ENCODE data around the gene SGCB. TPM values are rescaled to one million over a fixed set of nuclear protein-coding genes. Genes with fewer than 3 reads are reported as not detected.

The SGCB gene
- total RNA-seq, 1 donor, result 37.6 TPM

GRCh38 chr4:52049266-52049665 lies 11.2 kb upstream of the SGCB start:
- no peak for DNase-seq (ENCODE audit: low read depth)
- no peak for TF ChIP-seq CTCF (IDR thresholded peaks at IDR 0.05; ENCODE audit: insufficient read depth, low read depth, low read length)
- H3K4me3 ChIP-seq (ENCODE audit: low read depth, low read length), result no peak overlapping the region

- DNase-seq (ENCODE audit: low read depth), result no peak
- TF ChIP-seq CTCF (IDR thresholded peaks at IDR 0.05; ENCODE audit: insufficient read depth, low read depth, low read length), result no peak
- H3K4me3 ChIP-seq (ENCODE audit: low read depth, low read length), result no peak overlapping the region
These were observed 6.9 kb upstream of the SGCB start for GRCh38 chr4:52045028-52045427.

- DNase-seq (ENCODE audit: low read depth), result peak; percentile 38
These were observed 403 bp downstream of the SGCB start for GRCh38 chr4:52037689-52038102.

GRCh38 chr4:52036886-52037530 lies 1.1 kb downstream of the SGCB start:
- no peak for TF ChIP-seq CTCF (IDR thresholded peaks at IDR 0.05; ENCODE audit: insufficient read depth, low read depth, low read length)
- peak overlapping the region; percentile 86 for H3K4me3 ChIP-seq (ENCODE audit: low read depth, low read length)
- DNase-seq (ENCODE audit: low read depth), result no peak

More at GRCh38 chr4:52037689-52038102, 403 bp downstream of the SGCB start:
- H3K4me3 ChIP-seq (ENCODE audit: low read depth, low read length), result peak overlapping the region; percentile 86
- TF ChIP-seq CTCF (IDR thresholded peaks at IDR 0.05; ENCODE audit: insufficient read depth, low read depth, low read length), result no peak

- no peak for TF ChIP-seq CTCF (IDR thresholded peaks at IDR 0.05; ENCODE audit: insufficient read depth, low read depth, low read length)
- H3K4me3 ChIP-seq (ENCODE audit: low read depth, low read length), result no peak overlapping the region
- no peak for DNase-seq (ENCODE audit: low read depth)
These were observed 2.9 kb downstream of the SGCB start for GRCh38 chr4:52035190-52035589.

GRCh38 chr4:52032005-52032404 lies 6.1 kb downstream of the SGCB start:
- no peak overlapping the region for H3K4me3 ChIP-seq (ENCODE audit: low read depth, low read length)
- no peak for DNase-seq (ENCODE audit: low read depth)
- no peak for TF ChIP-seq CTCF (IDR thresholded peaks at IDR 0.05; ENCODE audit: insufficient read depth, low read depth, low read length)

- TF ChIP-seq CTCF (IDR thresholded peaks at IDR 0.05; ENCODE audit: insufficient read depth, low read depth, low read length), result no peak
- peak; percentile 42 for DNase-seq (ENCODE audit: low read depth)
- no peak overlapping the region for H3K4me3 ChIP-seq (ENCODE audit: low read depth, low read length)
These were observed 9.1 kb downstream of the SGCB start for GRCh38 chr4:52028970-52029369.
